Subcutaneous adipose tissue (tissue), 4 donors: ENCODE data around the gene SDC3. TPM values are rescaled to one million over a fixed set of nuclear protein-coding genes. Genes with fewer than 3 reads are reported as not detected.

Experiments
- CTCF ChIP-seq: fragments of 450-650 bp; IDR thresholded peaks from one replicate; pipeline ENCODE4 v1.5.1; 2016; ENCODE audit warnings: low read depth, mild to moderate bottlenecking, control low read depth, antibody characterized with exemption, moderate library complexity
- total RNA-seq, 4 donors: library from RNA; depleted of rRNA; stranded (reverse); fragments of >200 nt; gene quantifications; one replicate each; pipeline ENCODE4 v1.1.0, GENCODE V29; 2016

The SDC3 gene
- total RNA-seq, 4 donors from 2014 or later: 13.2 to 35.7 (median 20.7) TPM

GRCh38 chr1:30906631-30907441, 1.7 kb downstream of the SDC3 start:
- no peak for TF ChIP-seq CTCF

DNA sequence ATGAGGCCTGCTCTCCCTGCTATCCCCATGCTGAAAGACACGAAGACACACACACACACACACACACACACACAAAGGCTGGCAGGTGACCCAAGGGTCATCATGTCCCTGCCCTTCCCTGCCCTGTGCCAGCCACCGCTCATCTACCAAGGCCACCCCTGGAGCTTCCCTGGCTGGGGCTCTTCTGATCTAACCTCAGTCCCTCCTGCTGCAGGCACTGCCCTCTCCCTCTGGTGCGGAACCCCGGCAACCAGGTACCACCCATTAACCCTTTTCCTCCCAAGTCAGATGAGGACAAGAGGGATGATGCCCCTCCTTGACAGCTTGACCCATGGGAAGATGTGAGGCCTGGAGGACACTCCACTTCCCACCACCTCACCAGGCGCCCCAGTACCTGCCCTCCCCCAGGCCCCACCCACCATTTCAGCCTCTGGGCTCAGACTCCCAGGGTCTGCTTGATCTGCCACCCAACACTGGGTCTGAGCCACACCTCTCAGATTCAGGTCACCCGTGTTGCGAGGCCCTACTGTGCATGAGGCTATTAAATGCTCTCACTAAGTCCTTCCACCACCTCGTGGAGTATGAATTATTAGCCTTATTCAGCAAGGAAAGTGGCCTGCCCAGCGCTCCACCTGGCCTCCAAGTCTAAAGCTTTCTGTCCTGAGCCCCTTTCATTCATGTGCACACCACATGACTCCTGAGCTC, 2.5 kb downstream of the SDC3 start:
- no peak for TF ChIP-seq CTCF

DNA sequence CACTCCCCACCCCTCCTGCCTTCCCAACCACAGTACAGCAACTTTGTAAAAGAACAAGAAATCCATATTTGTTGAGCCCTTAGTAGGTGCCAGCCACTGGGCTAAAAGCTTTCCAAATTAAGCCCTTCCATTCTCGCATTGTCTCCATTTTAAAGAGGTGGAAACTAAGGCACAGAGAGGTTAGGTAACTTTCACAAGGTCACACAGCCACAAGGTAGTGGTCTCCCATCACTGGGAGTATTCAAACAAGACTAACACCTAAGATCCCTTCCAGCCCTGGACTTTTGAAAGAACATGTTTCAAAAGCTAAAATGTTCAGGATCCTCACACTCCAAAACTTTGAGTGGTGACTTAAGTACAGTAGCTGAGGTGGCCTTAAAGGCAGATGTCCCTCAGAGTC, 3.2 kb downstream of the SDC3 start:
- no peak for TF ChIP-seq CTCF

DNA sequence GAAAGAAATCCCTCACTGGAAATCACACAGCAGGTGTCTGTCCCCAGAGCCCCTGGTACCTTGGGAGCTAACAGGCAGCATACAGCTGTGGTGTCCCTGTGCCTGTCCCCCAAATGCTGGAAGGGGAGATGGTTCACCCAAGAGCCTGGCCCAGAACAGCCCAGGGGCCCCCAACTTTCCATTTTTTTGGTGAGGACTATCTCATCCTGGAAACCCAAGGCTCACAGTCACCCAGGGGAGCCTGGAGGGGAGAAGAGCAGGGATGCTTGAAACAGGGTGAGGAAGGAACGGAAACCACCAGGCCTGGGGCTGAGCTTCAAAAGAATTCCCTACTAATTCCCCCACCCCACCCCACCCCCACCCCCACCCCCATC, 3.6 kb downstream of the SDC3 start:
- TF ChIP-seq CTCF: no peak

GRCh38 chr1:30904191-30904961, 4.2 kb downstream of the SDC3 start:
- no peak for TF ChIP-seq CTCF

GRCh38 chr1:30903343-30904034, 5.1 kb downstream of the SDC3 start:
- no peak for TF ChIP-seq CTCF
